Epithelial cell of prostate (primary cell): Measurements from ENCODE around the gene CHTF18.
A peak's percentile ranks its signal among the peaks of the same experiment; 100 is the strongest.

Experiments
- DNase-seq: peaks from one replicate; pipeline ENCODE4 v3.0.0-alpha.2; 2011; ENCODE audit warnings: low read depth, low spot score
- H3K27ac ChIP-seq: fragments of 450-650 bp; 2 replicates; pipeline ENCODE4 v1.5.1; 2017; ENCODE audit warnings: mild to moderate bottlenecking

Gene CHTF18

GRCh38 chr16:789191-789850 lies 901 bp downstream of the CHTF18 start:
- no peak for DNase-seq
- no peak overlapping the region for H3K27ac ChIP-seq

GRCh38 chr16:790086-790485 lies 1.7 kb downstream of the CHTF18 start:
- DNase-seq: no peak

GRCh38 chr16:791131-791530 lies 2.7 kb downstream of the CHTF18 start:
- no peak overlapping the region for H3K27ac ChIP-seq
- DNase-seq: no peak

More at GRCh38 chr16:790086-790485, 1.7 kb downstream of the CHTF18 start:
- H3K27ac ChIP-seq: no peak overlapping the region

GRCh38 chr16:792221-792995 lies 4.0 kb downstream of the CHTF18 start:
- DNase-seq: no peak

GRCh38 chr16:793414-793813 lies 5.0 kb downstream of the CHTF18 start:
- no peak overlapping the region for H3K27ac ChIP-seq
- DNase-seq: no peak

More at GRCh38 chr16:792221-792995, 4.0 kb downstream of the CHTF18 start:
- H3K27ac ChIP-seq: no peak overlapping the region

GRCh38 chr16:794091-794822 lies 5.8 kb downstream of the CHTF18 start:
- no peak overlapping the region for H3K27ac ChIP-seq
- no peak for DNase-seq

GRCh38 chr16:794853-795466 lies 6.5 kb downstream of the CHTF18 start:
- no peak overlapping the region for H3K27ac ChIP-seq
- no peak for DNase-seq

GRCh38 chr16:795580-796229 lies 7.3 kb downstream of the CHTF18 start:
- peak; percentile 43 for DNase-seq

GRCh38 chr16:796296-797119 lies 8.1 kb downstream of the CHTF18 start:
- DNase-seq: no peak
- H3K27ac ChIP-seq: no peak overlapping the region

More at GRCh38 chr16:795580-796229, 7.3 kb downstream of the CHTF18 start:
- H3K27ac ChIP-seq: no peak overlapping the region

- DNase-seq: no peak
- no peak overlapping the region for H3K27ac ChIP-seq
Measured at GRCh38 chr16:797120-797420, 8.7 kb downstream of the CHTF18 start.

GRCh38 chr16:797686-798085 lies 9.3 kb downstream of the CHTF18 start:
- no peak overlapping the region for H3K27ac ChIP-seq
- no peak for DNase-seq

- H3K27ac ChIP-seq: no peak overlapping the region
- no peak for DNase-seq
Measured at GRCh38 chr16:798666-799065, 10.2 kb downstream of the CHTF18 start.

- no peak overlapping the region for H3K27ac ChIP-seq
- DNase-seq: no peak
Measured at GRCh38 chr16:799111-799947, 10.9 kb downstream of the CHTF18 start.

- no peak within 1 kb of the TSS for H3K27ac ChIP-seq
- DNase-seq: no peak
Measured at GRCh38 chr16:799948-800833, 11.8 kb downstream of the CHTF18 start, which contains the start of gene GNG13. Gene GNG13 (minus strand): TSS chr16:800734. CDS start chr16:799077, 1,657 bp downstream.

GRCh38 chr16:800834-801511 lies 12.6 kb downstream of the CHTF18 start:
- no peak for DNase-seq
- H3K27ac ChIP-seq: no peak overlapping the region

GRCh38 chr16:801584-802363 lies 13.4 kb downstream of the CHTF18 start:
- no peak overlapping the region for H3K27ac ChIP-seq
- no peak for DNase-seq
